GM20000 (cell line): ENCODE data around the gene CNTRL.

Experiments
- DNase-seq: peaks from one replicate; pipeline ENCODE4 v3.0.0; 2012; ENCODE audit warnings: low spot score
- TF ChIP-seq, protein P1 (sequence below): IDR thresholded peaks from 2 replicates; pipeline ENCODE4 v1.5.1; 2012; ENCODE audit warnings: mild to moderate bottlenecking, control low read depth; ENCODE audit errors: extremely low read depth, missing control alignments

The CNTRL gene

DNA sequence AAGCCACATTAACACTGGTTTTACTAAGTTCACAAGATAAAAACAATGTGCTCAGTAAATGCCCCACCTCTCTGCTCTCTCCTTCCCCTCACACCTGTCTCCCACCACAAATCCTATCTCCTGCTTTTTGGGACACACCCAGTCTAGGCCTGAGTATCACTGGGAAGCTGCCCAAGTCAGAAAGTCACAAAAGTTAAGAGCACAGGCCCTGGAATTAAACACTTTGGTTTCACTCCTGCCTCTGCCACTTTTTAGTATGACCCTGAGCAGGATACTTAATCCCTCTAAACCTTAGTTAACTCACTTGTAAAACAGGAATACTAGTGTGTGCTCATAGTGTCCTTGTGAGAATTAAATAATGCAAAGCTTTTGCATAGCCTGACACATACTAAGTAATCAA is 36.0 kb upstream of the CNTRL start:
- no peak for DNase-seq

DNA sequence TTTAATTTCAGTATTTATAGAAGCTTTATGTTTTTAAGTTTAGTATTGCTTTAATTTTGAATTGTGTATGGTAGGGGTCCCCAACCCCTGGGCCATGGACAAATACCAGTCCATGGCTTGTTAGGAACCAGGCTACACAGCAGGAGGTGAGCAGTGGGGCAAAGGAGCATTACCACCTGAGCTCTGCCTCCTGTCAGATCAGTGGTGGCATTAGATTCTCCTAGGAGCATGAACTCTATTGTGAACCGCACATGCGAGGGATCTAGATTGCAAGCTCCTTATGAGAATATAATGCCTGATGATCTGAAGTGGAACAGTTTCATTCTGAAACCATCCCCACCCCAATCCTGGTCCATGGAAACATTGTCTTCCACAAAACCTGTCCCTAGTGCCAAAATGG is 26.6 kb upstream of the CNTRL start:
- TF ChIP-seq, protein P1, sequence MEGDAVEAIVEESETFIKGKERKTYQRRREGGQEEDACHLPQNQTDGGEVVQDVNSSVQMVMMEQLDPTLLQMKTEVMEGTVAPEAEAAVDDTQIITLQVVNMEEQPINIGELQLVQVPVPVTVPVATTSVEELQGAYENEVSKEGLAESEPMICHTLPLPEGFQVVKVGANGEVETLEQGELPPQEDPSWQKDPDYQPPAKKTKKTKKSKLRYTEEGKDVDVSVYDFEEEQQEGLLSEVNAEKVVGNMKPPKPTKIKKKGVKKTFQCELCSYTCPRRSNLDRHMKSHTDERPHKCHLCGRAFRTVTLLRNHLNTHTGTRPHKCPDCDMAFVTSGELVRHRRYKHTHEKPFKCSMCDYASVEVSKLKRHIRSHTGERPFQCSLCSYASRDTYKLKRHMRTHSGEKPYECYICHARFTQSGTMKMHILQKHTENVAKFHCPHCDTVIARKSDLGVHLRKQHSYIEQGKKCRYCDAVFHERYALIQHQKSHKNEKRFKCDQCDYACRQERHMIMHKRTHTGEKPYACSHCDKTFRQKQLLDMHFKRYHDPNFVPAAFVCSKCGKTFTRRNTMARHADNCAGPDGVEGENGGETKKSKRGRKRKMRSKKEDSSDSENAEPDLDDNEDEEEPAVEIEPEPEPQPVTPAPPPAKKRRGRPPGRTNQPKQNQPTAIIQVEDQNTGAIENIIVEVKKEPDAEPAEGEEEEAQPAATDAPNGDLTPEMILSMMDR = no peak
- DNase-seq = no peak

More for the DNA sequence above, 36.0 kb upstream of the CNTRL start:
- TF ChIP-seq, protein P1 = no peak

DNA sequence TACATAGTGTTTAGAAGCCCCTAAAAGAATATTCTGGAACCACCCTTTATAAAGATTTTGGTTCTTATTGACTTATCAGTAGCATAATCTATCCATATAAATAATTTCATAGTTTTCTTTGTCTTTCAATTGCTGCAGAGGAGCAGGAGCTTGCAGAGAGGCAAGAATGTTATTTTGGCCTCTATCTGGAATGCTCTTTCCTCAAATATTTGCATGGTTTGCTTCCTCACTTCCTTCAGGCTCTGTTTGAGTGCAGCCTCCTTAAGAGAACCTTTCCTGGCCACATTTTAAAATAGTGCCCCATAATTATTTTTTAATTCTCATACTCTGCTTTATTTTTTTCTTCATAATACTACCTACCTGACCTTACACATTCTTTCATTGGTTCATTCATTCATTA is 26.1 kb upstream of the CNTRL start:
- DNase-seq = no peak
- TF ChIP-seq, protein P1 = no peak

DNA sequence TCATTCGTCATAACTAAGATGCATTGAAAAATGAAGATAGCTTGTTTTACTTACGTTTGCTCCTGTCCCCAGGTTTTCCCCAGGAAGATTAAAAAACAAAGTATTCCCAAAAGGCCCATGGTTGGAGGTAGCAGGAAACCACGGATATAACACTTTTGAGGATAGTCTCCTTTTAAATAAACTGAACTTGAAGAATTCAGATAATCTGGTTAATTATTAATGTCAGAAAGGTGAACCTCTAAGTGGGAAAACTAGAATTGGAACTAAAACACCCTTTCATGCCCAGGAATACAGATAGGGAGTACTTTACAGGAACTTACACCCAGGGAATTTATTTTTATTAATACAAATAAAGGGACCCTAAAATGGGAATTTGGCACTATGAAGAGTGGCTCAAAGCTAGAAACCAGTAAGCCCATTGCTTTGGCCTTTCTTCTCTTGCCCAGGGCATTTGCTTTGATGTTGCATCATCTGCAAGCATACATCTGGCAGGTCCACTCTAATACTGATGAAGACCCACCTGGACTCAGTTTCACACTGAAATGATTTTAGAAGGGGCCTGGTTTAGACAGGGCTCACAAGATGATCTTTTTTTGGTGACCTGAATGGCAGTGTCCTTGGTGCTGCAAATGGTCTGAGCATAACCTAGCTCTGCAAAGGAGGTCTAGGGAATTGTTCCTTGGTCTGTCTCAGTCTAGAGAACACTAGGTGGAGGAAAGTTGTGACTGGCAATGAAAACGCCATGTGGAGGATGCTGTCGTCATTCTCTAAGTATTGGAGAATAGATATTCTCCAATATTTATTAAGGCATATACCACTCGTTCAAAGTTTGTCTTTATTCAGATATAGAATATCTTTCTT is 24.4 kb upstream of the CNTRL start, which contains the start of gene C5:
C5 (minus strand) TSS at position 148 of the 861 bp plus-strand sequence; CDS start at position 119, 29 bp downstream.
- TF ChIP-seq, protein P1 = no peak
- DNase-seq = no peak

DNA sequence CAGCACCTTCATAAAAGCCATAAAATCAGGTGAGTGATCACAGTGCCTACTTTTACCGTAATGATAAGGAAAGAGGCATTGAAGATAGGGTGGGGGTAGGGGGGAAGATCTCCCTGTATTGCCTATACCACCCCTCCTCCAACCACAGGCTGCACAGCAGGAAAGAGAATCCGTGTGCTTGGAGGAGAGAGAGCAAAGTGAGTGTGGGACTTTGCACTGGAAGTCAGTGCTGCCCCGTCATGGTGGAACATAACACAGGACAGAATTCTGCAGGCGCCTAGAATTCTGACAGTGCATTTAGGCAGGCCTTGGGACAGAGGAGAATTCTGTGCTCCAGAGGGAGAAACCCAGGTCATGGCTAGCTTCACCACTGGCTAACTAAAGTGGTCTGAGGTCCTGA is 21.2 kb upstream of the CNTRL start:
- TF ChIP-seq, protein P1 = no peak
- no peak for DNase-seq

DNA sequence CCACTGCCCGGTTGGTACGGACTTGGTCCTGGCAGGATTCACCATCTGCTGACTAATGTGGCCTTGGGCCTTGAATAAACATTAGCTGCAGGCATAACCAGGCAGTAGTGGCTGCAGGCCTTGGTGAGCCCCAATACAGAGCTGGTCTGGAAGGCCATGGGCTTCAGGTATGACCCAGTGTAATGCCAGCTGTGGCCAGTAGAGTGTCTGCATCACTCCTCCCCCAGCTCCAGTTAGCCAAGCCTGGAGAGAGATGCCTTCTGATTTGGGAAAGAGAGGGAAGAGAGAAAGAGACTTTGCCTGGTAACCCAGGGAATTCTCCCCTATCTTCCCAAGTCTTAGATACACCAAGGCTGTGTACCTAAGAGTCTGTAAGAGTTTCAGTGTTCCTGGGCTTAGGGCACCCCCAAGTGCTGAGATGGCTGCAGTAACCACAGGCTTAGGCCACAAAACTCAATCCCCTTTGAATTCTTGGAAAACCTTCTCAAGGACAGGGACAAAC is 19.1 kb upstream of the CNTRL start:
- no peak for DNase-seq
- TF ChIP-seq, protein P1 = peak; percentile 1

DNA sequence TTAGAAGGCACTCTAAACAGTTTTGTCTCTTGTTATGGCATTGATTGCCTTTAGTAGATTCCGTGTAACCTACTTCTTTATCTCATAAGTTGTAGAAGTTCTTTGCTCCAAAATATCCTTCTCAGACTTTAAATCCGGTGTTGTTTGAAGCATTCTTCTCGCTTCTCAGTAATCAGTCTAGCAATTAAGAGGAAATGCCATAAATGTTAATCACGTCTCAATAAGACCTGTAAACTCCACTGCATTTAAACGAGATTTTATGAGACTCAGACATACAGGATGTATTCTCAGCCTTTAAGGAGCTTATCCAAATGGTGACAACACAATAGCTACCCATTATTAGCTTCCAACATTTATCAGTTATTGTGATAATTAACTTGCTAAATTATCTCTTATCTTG is 16.9 kb upstream of the CNTRL start:
- DNase-seq = no peak
- TF ChIP-seq, protein P1 = no peak
